ENCODE measurements around the gene SLC25A43. TPM values are rescaled to one million over a fixed set of nuclear protein-coding genes. Genes with fewer than 3 reads are reported as not detected.
"Not testable (repeated sequence)": the region's sequence is repeated elsewhere in the genome, so short reads cannot be mapped to it uniquely, and the experiment has no call there.

Gene SLC25A43
- total RNA-seq, 1 experiment from 2014 or later = 25.8 TPM

DNA sequence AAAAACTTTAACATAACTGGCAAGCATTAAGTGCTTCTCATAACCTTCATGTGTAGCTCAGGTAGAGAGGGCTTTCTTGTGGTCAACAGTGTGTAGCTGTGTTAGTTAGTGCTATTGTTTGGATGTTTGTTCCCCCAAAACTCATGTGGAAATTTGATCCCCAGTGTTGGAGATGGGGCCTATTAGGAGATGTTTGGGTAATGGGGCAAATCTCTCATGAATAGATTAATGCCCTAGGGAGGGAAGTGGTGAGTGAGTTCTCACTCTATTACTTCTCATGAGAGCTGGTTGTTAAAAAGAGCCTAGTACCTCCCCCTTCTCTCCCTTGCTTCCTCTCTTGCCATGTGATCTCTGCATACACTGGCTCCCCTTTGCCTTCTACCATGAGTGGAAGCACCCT, 16.5 kb upstream of the SLC25A43 start:
- no peaks in the 10 kb centered on the region for H3K36me3 ChIP-seq (ENCODE audit: low read depth, low read length)
- TF ChIP-seq EZH2 (IDR thresholded peaks at IDR 0.05; ENCODE audit: low read length, unreplicated experiment) = no peak
- no peak for TF ChIP-seq EZH2phosphoT487 (IDR thresholded peaks at IDR 0.05; ENCODE audit: borderline replicate concordance, low read length)
- TF ChIP-seq, protein P1, sequence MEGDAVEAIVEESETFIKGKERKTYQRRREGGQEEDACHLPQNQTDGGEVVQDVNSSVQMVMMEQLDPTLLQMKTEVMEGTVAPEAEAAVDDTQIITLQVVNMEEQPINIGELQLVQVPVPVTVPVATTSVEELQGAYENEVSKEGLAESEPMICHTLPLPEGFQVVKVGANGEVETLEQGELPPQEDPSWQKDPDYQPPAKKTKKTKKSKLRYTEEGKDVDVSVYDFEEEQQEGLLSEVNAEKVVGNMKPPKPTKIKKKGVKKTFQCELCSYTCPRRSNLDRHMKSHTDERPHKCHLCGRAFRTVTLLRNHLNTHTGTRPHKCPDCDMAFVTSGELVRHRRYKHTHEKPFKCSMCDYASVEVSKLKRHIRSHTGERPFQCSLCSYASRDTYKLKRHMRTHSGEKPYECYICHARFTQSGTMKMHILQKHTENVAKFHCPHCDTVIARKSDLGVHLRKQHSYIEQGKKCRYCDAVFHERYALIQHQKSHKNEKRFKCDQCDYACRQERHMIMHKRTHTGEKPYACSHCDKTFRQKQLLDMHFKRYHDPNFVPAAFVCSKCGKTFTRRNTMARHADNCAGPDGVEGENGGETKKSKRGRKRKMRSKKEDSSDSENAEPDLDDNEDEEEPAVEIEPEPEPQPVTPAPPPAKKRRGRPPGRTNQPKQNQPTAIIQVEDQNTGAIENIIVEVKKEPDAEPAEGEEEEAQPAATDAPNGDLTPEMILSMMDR (conservative IDR thresholded peaks at IDR 0.05; ENCODE audit: low read depth, low read length) = no peak
- no peaks in the 10 kb centered on the region for H3K9me2 ChIP-seq (replicated peaks; ENCODE audit: low read length)
- H3K9ac ChIP-seq (ENCODE audit: low read length) = no peak overlapping the region
- no peak overlapping the region for H3K4me3 ChIP-seq (ENCODE audit: low read length)
- H2AFZ ChIP-seq (ENCODE audit: low read length) = no peak overlapping the region
- H3K27ac ChIP-seq (ENCODE audit: low read length) = no peak overlapping the region
- H3K79me2 ChIP-seq (ENCODE audit: low read length) = no peaks in the 10 kb centered on the region
- H3K4me2 ChIP-seq (ENCODE audit: low read length) = no peak overlapping the region
- H3K4me1 ChIP-seq (ENCODE audit: insufficient read depth, low read length) = no peaks in the 10 kb centered on the region
- no peaks in the 10 kb centered on the region for H3F3A ChIP-seq (ENCODE audit: low read length, unreplicated experiment)
- ATAC-seq (no peak), DNase-seq (no peak)
- ChIA-PET CTCF (no interaction called here), POLR2A (ENCODE audit: unreplicated experiment) (no interaction called here)
- no peaks in the 10 kb centered on the region for H3K9me3 ChIP-seq (ENCODE audit: low read length)
- BruUV-seq (replicated peaks) = no TSS peak
- H3K27me3 ChIP-seq (ENCODE audit: low read length) = no peaks in the 10 kb centered on the region
- intact Hi-C loops (cut with micrococcal nuclease) = no loop called here
- H4K20me1 ChIP-seq (ENCODE audit: low read length) = no peaks in the 10 kb centered on the region

DNA sequence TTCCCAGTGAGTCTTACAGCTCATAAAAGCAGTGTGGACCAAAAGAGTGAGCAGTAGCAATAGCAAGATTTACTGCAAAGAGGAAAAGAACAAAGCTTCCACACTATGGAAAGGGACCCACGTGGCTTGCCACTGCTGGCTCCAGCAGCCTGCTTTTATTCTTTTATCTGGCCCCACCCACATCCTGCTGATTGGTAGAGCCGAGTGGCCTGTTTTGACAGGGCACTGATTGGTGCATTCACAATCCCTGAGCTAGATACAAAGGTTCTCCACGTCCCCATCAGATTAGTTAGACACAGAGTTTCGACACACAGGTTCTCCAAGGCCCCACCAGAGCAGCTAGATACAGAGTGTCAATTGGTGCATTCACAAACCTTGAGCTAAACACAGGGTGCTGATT, 12.5 kb upstream of the SLC25A43 start:
- H3K9me3 ChIP-seq (ENCODE audit: low read length); DNase-seq; H3K9me2 ChIP-seq (replicated peaks; ENCODE audit: low read length); H3K4me3 ChIP-seq (ENCODE audit: low read length); ATAC-seq; H3K9ac ChIP-seq (ENCODE audit: low read length); H3F3A ChIP-seq (ENCODE audit: low read length, unreplicated experiment); H3K79me2 ChIP-seq (ENCODE audit: low read length); BruUV-seq (replicated peaks); H3K27ac ChIP-seq (ENCODE audit: low read length); H3K4me2 ChIP-seq (ENCODE audit: low read length); H3K36me3 ChIP-seq (ENCODE audit: low read depth, low read length); H2AFZ ChIP-seq (ENCODE audit: low read length); intact Hi-C loops (cut with micrococcal nuclease); H3K4me1 ChIP-seq (ENCODE audit: insufficient read depth, low read length); H4K20me1 ChIP-seq (ENCODE audit: low read length); H3K27me3 ChIP-seq (ENCODE audit: low read length); POLR2A ChIA-PET (ENCODE audit: unreplicated experiment): not testable (repeated sequence)
- CTCF ChIA-PET = interaction anchor here (0.5 kb wide), 1 partner anchor 24 kb away, joined by 3 read pairs; no protein-coding TSS in a partner anchor

DNA sequence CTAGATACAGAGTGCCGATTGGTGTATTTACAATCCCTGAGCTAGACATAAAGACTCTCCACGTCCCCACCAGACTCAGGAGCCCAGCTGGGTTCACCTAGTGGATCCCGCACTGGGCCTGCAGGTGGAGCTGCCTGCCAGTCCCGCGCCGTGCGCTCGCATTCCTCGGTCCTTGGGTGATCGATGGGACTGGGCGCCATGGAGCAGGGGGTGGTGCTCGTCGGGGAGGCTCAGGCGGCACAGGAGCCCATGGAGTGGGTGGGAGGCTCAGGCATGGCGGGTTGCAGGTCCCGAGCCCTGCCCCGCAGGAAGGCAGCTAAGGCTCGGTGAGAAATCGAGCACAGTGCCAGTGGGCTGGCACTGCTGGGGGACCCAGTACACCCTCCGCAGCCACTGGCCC, 11.7 kb upstream of the SLC25A43 start:
- DNase-seq; H3K9me3 ChIP-seq (ENCODE audit: low read length); BruUV-seq (replicated peaks); H3K9ac ChIP-seq (ENCODE audit: low read length); H3K9me2 ChIP-seq (replicated peaks; ENCODE audit: low read length); H3K4me1 ChIP-seq (ENCODE audit: insufficient read depth, low read length); H3F3A ChIP-seq (ENCODE audit: low read length, unreplicated experiment); CTCF ChIA-PET; H3K36me3 ChIP-seq (ENCODE audit: low read depth, low read length); H3K27ac ChIP-seq (ENCODE audit: low read length); H2AFZ ChIP-seq (ENCODE audit: low read length); H3K4me2 ChIP-seq (ENCODE audit: low read length); H3K27me3 ChIP-seq (ENCODE audit: low read length); H3K4me3 ChIP-seq (ENCODE audit: low read length); H4K20me1 ChIP-seq (ENCODE audit: low read length); POLR2A ChIA-PET (ENCODE audit: unreplicated experiment); H3K79me2 ChIP-seq (ENCODE audit: low read length); ATAC-seq; intact Hi-C loops (cut with micrococcal nuclease): not testable (repeated sequence)

DNA sequence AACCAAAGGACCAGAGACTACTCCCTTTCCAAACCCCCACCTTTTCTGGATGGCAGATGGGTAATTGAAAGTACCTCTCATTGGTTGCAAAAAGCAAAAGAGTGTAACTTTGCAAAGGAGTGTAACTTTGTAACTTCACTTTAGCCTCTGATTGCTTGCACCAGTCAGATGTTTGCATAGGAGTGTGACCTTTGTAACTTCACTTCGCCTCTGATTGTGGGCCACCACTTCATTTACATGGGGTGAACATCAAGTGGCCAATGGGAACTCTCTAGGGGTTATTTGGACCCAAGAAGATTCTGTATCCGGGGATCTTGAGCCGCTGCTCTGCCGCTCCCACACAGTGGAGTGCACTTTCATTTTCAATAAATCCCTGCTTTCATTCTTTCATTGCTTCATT, 9.9 kb upstream of the SLC25A43 start:
- Histone ChIP-seq H3K4me3 (ENCODE audit: low read length) (no peak overlapping the region), H3K27me3 (ENCODE audit: low read length) (no peaks in the 10 kb centered on the region), H3K27ac (ENCODE audit: low read length) (no peak overlapping the region), H3K4me1 (ENCODE audit: insufficient read depth, low read length) (no peaks in the 10 kb centered on the region), H3K4me2 (ENCODE audit: low read length) (no peak overlapping the region), H3K9ac (ENCODE audit: low read length) (no peak overlapping the region), H3K36me3 (ENCODE audit: low read depth, low read length) (no peaks in the 10 kb centered on the region), H3F3A (ENCODE audit: low read length, unreplicated experiment) (no peaks in the 10 kb centered on the region), H2AFZ (ENCODE audit: low read length) (no peak overlapping the region), H3K79me2 (ENCODE audit: low read length) (no peaks in the 10 kb centered on the region), H3K9me2 (replicated peaks; ENCODE audit: low read length) (no peaks in the 10 kb centered on the region), H3K9me3 (ENCODE audit: low read length) (no peaks in the 10 kb centered on the region), H4K20me1 (ENCODE audit: low read length) (no peaks in the 10 kb centered on the region)
- ChIA-PET POLR2A (ENCODE audit: unreplicated experiment) (no interaction called here), CTCF (interaction anchor here (0.5 kb wide), 1 partner anchor 23 kb away, joined by 3 read pairs; no protein-coding TSS in a partner anchor)
- no TSS peak for BruUV-seq (replicated peaks)
- DNase-seq (no peak), ATAC-seq (no peak)
- TF ChIP-seq, protein P1 (conservative IDR thresholded peaks at IDR 0.05; ENCODE audit: low read depth, low read length) = no peak
- no peak for TF ChIP-seq EZH2 (IDR thresholded peaks at IDR 0.05; ENCODE audit: low read length, unreplicated experiment)
- no peak for TF ChIP-seq EZH2phosphoT487 (IDR thresholded peaks at IDR 0.05; ENCODE audit: borderline replicate concordance, low read length)
- intact Hi-C loops (cut with micrococcal nuclease) = no loop called here

Measured in PC-3 (cell line).